Activated T-cell treated with anti-CD3 and anti-CD28 coated beads for 24 hours (primary cell): ENCODE results near the gene ASB4.

ENCODE experiments used
- DNase-seq: peaks from one replicate; pipeline ENCODE4 v3.0.0-alpha.2; 2020; ENCODE audit warnings: low read depth

Gene ASB4

DNA sequence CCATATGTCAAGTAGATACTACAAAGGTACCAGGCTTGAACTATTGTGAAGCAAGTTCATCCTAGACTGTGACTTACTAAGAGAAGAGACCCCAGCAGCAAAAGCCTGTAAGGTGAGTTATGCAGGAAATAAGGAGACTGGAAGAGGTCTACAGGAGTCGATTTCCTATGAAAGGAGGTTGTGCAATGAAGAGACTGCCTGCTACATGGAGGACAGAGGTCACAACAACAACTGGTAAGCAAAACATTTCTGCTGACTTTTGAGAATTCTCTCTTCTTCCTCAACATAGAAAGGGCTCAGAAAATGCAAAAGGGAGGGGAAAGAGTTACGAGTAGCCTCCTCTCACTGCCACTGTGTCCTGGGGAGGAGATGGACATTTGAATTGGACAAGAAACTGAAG, 68.2 kb downstream of the ASB4 start:
- DNase-seq, result no peak

DNA sequence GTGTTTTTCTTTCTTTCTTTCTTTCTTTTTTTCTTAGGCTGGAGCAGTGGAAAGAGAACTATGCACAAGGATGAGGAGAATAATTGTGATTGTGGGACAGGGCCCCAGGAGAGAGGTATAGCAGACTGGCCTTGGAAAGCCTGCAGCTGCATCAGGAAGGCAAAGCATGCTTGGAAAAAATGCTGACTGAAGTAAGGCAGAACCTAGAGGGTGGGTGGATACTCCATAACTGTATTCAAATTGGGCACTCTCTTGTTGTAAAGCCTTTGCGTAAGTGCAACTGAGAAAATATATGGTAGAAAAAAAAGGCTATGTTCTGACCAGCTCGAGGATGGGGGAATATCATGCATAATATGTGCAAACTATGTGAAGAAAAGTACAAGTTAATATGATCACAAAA, 71.0 kb downstream of the ASB4 start:
- DNase-seq, result no peak

DNA sequence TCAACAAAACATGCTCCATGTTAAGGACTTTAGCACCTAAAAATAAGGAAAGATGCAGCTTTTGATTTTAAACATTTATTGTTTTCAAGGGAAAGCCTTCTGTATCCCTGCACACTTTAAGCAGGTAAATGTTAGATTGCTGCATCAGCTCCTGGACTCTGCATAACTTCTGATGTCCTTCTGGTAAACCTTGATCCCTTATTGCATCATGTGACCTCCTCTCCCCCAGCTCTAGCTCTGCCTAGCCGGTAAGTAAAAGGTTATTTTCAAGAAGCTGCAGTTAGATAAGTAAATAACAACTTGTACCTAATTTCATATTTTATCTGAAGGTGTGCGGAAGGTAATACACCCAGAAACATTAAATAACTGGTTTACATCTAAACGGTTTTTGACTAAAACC, 73.1 kb downstream of the ASB4 start:
- no peak for DNase-seq

DNA sequence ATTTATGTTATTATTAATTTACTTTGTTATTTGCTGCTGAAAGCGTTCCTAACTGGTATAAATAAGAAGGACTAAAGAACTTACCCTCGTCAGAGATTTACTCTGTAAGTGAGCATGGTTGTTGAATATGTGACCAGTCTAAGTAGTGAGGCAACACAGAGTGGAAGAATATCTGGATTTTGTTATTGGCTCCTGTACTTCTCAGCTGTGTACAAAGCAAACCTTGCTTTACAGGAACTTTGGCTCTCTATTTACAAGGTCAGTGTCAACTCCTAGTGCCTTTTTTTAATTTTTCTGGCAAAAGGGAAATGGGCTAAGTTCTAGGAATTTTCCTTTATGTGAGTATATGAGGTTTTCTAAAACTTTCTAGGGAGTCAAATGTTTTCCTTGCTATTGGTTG, 74.9 kb downstream of the ASB4 start:
- no peak for DNase-seq

DNA sequence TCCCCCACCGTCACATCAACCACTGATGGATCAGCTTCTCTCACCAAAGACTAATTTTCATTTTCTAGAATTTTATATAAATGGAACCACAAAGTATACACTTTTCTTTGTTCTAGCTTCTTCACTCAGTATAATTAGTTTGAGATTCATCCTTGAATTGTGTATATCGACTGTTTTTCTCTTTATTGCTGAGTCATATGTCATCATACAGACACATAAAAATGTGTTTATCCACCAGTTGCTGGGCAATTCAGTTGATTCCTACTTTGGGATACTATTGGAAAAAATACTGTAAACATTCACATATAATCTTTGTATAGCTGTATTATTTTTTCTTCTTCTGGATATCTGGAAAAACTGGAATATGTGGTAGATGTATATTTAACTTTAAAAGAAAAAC, 84.0 kb downstream of the ASB4 start:
- DNase-seq, result no peak

DNA sequence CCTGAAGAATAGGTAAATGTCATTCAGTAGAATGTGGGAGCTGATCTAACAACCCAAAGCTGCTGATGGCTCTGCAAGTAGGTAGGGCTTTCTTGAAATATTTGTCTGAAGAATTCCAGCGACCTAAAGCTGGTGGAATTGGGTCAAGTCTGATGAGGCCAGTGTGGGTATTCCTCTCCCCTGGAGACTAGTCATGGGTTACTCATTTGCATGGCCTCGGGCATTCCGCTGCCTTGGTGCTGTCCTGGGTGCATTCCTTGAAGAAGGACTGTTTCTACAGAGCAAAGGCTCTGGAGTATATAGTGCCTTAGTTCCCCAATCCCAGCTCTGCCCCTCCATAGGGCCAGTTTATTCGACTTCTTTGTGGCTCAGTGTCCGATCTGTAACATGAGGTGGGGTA, 91.4 kb downstream of the ASB4 start:
- DNase-seq, result no peak

DNA sequence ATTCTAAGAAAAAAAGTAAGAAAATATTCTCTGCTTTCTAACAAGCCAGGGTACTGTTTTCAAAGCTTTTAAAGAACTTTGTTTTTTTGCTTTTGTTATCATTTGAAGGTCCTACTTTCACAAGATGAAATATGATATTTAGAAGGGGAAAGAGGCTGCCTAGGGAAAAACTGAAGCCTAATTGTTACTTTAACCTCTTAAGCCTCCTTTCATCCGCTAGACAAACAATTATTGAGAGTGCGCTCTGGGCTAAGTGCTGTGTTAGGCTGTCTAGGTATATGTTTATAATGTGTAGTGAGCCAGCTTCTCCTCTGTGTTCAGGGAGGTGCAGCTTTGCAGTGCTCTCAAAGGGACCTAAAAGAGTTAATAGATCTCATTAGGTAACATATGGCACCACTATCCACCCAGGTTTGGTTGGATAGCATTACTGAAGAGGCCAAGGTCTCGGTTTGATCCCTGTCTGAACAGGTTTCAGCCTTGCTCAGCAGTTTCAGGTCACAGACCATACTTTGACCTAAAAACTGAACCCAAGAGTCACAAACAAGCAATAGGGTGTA, 92.6 kb downstream of the ASB4 start:
- DNase-seq, result no peak

DNA sequence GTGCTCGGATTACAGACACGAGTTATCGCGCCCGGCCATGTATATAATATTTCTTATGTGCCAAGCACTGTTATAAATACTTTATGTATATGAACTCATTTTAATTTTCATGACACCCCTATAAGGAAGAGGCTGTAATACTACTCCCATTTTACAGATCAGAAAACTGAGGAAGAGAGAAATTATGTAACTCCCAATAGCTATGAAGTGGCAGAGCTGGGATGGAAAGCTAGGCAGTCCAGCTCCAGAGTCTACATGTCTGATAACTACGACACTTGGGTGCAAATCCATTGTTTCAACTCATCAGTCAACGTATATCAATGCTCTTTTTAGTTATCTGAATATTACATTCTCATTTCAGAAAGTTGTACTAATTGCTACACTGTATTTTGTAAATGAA, 93.6 kb downstream of the ASB4 start:
- DNase-seq, result no peak

DNA sequence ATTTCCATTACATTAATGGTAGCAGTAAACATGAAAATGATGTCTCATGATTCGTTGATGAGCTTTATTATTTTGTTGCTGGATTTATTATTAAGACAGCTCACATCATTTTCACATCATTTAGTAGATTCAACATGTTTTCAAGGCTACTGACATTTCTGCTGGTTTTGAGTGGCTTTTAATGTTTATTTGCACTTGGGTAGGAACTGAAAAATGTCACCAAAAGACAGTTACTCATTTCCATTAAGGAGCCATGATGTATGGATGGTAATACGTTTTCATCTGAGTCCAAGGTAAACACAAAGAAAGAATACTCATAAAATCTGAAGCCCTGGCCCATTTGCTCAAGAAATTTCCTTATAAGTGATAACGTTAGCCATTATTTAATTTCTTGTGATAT, 95.7 kb downstream of the ASB4 start:
- DNase-seq, result no peak

DNA sequence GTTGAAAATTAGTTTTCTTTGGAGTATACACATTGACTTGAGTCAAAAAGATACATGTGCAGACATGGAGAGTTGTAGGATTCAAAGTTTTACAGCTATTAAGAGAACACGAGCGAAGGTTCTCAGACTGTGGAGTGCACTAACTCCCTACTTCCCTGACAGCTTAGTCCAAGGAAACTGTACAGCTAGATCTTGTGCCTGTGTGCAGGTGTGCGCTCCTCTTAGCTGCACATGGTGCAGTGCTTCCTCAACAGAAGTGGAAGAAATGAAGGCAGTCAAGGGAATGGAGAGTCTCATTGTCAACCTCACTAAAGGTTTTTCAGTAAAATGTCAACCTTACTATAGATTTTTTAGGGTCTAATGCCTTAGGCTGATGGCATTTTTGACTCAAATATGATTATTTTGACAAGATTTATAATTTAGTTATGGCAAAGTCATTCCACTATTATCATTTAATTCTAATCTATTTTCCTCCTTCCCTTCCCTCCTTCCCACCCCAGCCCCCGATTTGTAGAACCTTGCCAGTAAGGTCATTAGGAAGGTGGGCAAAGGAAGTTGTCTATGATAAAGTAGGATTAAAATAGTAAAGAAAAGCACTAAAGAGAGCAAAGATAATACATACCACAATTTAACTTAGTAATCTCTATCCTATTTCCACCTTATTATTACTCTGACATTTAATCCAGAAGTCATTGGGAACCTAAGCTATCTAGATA, 97.0 kb downstream of the ASB4 start:
- no peak for DNase-seq

DNA sequence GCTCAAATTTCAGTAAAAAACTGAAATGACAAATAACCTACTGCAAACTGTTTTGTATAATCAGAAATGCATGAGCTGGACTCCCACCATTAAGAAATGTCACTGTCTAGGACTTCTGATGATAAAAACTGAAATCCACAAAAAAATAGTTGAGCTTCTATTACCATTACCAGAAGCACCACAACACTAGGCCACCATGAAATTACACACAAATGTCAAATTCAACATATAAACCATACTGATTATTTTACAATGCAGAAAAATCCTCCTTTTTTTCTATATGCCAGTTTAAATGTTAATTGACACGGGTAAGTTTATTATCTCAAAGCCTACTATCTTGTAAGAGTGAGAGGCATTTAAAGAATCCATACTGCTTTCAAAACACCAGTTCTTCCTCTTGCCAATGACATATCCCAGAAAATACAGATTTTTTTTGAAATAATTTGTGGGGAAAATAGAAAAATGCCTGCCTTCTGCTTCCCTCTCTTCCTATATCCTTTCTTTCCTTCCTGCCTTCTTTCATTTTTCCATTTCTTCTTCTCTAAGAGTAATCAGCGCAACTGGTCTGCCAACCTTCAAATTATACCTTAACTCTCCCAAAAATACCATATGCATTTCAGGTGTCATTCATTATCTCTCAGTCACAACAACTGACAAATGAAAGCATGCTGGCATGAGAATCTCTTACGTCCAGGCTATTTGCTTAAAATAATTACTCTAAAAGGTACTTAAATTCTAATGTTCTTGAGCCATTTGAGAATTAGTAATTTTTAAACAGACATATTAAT, 98.3 kb downstream of the ASB4 start:
- no peak for DNase-seq

DNA sequence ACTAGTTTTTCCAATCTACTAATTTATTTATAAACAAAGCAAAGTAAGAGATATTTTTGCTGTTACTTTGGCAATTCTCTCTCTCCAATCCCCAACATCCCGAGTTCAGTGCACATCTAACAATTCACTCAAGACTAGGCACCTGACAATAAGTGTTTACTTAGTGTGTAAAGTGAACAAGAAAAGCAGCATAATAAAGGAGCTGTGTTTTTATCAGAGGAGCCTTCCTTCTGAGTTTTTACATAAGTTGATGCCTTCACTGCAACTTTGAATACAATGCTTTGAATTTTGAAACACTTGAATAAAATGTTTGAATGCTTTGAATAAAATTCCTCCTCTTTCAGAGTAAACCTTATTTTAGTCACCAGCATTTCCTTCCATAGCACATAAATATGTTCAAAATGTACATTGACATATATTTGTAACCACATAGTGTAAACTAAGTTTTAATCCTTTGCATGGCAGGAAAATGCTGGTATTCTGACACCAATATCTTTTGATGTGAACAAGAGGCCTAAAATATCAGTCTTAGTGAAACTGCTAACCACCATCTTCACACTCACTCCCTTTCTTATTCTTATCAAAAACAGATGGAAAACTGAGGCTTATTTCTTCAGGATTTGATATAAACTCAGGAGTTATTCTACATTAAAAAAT, 99.2 kb downstream of the ASB4 start:
- DNase-seq, result no peak

DNA sequence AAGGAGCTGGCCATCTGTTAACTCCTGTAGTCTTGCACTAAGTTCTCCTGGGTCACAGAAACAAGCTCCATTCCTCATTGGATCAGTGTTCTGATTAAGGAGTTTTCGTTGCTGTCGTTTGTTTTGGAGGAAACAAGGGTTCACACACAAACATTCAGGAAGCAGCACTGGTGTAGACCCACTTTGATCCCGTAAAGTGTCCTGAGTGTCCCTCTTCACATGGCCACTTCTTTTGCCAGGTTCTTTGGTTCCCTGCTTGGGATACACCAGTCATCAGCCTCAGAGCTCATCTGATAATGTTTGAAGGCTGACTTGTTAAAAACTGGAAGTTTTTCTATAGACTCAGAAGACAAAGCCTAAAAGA, 99.7 kb downstream of the ASB4 start:
- no peak for DNase-seq

DNA sequence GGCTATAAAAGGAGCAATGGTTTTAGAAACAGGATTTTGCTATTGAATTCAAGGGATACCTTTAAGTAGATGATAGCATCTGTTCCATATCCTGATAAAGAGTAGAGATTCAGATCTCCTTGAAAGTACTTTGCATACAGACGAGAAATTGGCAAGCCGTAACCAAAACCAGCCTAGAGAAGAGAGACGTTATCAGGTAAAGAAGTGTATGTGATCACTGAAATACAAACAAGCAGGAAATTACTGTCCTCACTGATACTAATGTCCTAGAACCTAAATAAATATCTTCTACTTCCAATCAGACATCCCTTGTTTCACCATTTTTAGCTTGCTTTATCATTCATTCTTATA, 101.2 kb downstream of the ASB4 start:
- DNase-seq, result no peak

DNA sequence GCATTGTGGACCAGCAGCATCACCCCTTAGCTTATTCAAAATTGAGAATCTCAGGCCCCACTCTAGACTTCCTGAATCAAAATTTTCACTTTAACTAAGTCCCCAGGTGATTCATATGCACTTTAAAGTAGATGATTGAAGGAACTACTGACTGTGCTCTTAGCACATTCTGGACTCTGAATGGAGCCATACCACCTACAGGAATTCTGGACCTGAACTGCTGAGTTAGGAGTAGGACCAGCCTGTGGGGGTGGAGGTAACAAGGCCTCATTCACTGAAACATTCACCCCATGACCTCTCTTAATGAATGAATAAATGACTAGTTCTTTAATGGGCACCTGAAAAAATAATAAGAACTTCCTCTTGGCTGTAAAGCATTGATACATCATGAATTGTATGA, 103.3 kb downstream of the ASB4 start:
- no peak for DNase-seq

DNA sequence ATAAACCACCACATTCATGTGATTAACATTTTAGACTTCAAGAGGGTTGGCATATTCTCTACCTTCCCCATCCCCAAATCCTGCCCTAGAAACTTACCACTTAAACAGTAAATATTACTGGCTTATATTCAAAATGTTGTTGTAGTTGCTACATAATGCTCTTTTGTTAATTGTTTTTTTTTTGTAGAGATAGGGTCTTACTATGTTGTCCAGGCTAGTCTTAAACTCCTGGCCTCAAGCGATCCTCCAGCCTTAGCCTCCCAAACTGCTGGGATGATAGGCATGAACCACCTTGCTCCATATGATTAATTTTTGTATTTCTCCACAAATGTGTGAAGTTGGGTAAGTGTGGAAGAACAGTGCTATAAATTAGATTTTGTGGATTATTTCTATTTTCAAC, 104.0 kb downstream of the ASB4 start:
- DNase-seq, result no peak
